Omental fat pad (tissue), 4 donors: Measurements from ENCODE around the gene TFAM. TPM values are rescaled to one million over a fixed set of nuclear protein-coding genes. Genes with fewer than 3 reads are reported as not detected.

Experiments
- ATAC-seq: fragments of 150-250 bp; one replicate; pipeline ENCODE4 v1.9.1; 2016; ENCODE audit warnings: mild to moderate bottlenecking, moderate library complexity; ENCODE audit not compliant: low FRiP score
- DNase-seq: peaks from one replicate; pipeline ENCODE4 v3.0.0-alpha.2; 2019; ENCODE audit warnings: low spot score
- CTCF ChIP-seq, 3 donors: fragments of 450-650 bp; IDR thresholded peaks; one replicate each; pipeline ENCODE4 v1.5.1; 2016 to 2017; ENCODE audit warnings: antibody characterized with exemption in 3 of 3, mild to moderate bottlenecking in 3 of 3, moderate library complexity in 2 of 3
- total RNA-seq, 4 donors: library from RNA; depleted of rRNA; stranded (reverse); fragments of >200 nt; gene quantifications; one replicate each; pipeline ENCODE4 v1.1.0, GENCODE V29; 2016

Gene TFAM
- total RNA-seq, 4 donors from 2014 or later, result 21.7 to 28.2 (median 23.1) TPM

- DNase-seq (no peak), ATAC-seq (no peak)
- no peak for TF ChIP-seq CTCF (IDR thresholded peaks at IDR 0.05)
Measured at GRCh38 chr10:58393317-58393716, 8.1 kb downstream of the TFAM start.

- no peak for ATAC-seq
- DNase-seq, result no peak
Measured at GRCh38 chr10:58394471-58394870, 9.3 kb downstream of the TFAM start.

GRCh38 chr10:58396057-58396456 lies 10.8 kb downstream of the TFAM start:
- DNase-seq, result no peak
- no peak for ATAC-seq
- no peak for TF ChIP-seq CTCF (IDR thresholded peaks at IDR 0.05)

More at GRCh38 chr10:58394471-58394870, 9.3 kb downstream of the TFAM start:
- TF ChIP-seq CTCF (IDR thresholded peaks at IDR 0.05), result no peak

GRCh38 chr10:58397830-58398229 lies 12.6 kb downstream of the TFAM start:
- no peak for DNase-seq
- no peak for TF ChIP-seq CTCF (IDR thresholded peaks at IDR 0.05)
- ATAC-seq, result no peak

- DNase-seq, result no peak
- no peak for ATAC-seq
- TF ChIP-seq CTCF (IDR thresholded peaks at IDR 0.05), result no peak
Measured at GRCh38 chr10:58399410-58399809, 14.2 kb downstream of the TFAM start.

GRCh38 chr10:58400609-58401008 lies 15.4 kb downstream of the TFAM start:
- no peak for DNase-seq
- no peak for ATAC-seq
- TF ChIP-seq CTCF (IDR thresholded peaks at IDR 0.05), result no peak

- TF ChIP-seq CTCF (IDR thresholded peaks at IDR 0.05), result no peak
- no peak for ATAC-seq
- no peak for DNase-seq
Measured at GRCh38 chr10:58404001-58404400, 18.8 kb downstream of the TFAM start.
